A549 (cell line): ENCODE results near the gene TRMT2A. TPM values are rescaled to one million over a fixed set of nuclear protein-coding genes. Genes with fewer than 3 reads are reported as not detected.

ENCODE experiments used
- ATAC-seq, 2 experiments: fragments of 200-7000 bp in 1 of 2; fragments of >200 bp in 1 of 2; cut with Nextera tagmentation in 1 of 2; cut with Tn5 transposase in 1 of 2; 3 replicates each; pipeline versions ENCODE4 v1.8.0 to v1.9.1; 2018 to 2020; ENCODE audit warnings: mild to moderate bottlenecking in 1 of 2, moderate library complexity in 1 of 2
- CTCF ChIA-PET: fragments of 300-600 bp; sonication (Branson Sonifier 250); formaldehyde crosslinking; extraction: SDS; loops from one replicate; lab custom pipeline; 2021; ENCODE audit warnings: antibody characterized with exemption, inconsistent platforms; lab: Yijun Ruan, JAX
- POLR2A ChIA-PET: fragments of 350-600 bp; formaldehyde crosslinking; extraction: SDS; loops from one replicate; lab custom pipeline; 2021; ENCODE audit warnings: antibody characterized with exemption, inconsistent platforms; lab: Yijun Ruan, JAX
- DNase-seq, 2 experiments: peaks; one replicate each; pipeline versions ENCODE4 v3.0.0 to v3.0.0-alpha.2; 2011 to 2016; ENCODE audit warnings: low read depth in 1 of 2, low spot score in 1 of 2
- FAIRE-seq: peaks from 2 replicates; lab custom pipeline; 2011; peaks lifted over from hg19 to GRCh38; lab: Jason Lieb, UNC
- H3K27ac ChIP-seq, 2 experiments: fragments of >200 bp; sonication (Bioruptor Twin); formaldehyde crosslinking; 3 replicates each; pipeline ENCODE4 v1.5.1; 2016 to 2017
- H3K4me1 ChIP-seq: fragments of >200 bp; sonication (Bioruptor Twin); formaldehyde crosslinking; 3 replicates; pipeline ENCODE4 v1.6.1; 2016
- H3K4me2 ChIP-seq: fragments of >200 bp; sonication (Bioruptor Twin); formaldehyde crosslinking; 3 replicates; pipeline ENCODE4 v1.6.1; 2016
- H3K4me3 ChIP-seq: fragments of >200 bp; sonication (Bioruptor Twin); formaldehyde crosslinking; 3 replicates; pipeline ENCODE4 v1.5.1; 2016
- H3K9me3 ChIP-seq: fragments of >200 bp; sonication (Bioruptor Twin); formaldehyde crosslinking; 3 replicates; pipeline ENCODE4 v1.6.1; 2016
- BHLHE40 ChIP-seq: IDR thresholded peaks from 2 replicates; pipeline ENCODE4 v1.6.1; 2012; ENCODE audit warnings: low read depth, low read length, inconsistent platforms
- CBX8 ChIP-seq: fragments of 200-600 bp; sonication (generic); IDR thresholded peaks from 2 replicates; pipeline ENCODE4 v1.6.1; 2016
- CHD2 ChIP-seq: fragments of 150-350 bp; IDR thresholded peaks from 2 replicates; pipeline ENCODE4 v1.6.1; 2014; ENCODE audit warnings: low read length; ENCODE audit not compliant: partially characterized antibody
- CHD4 ChIP-seq: fragments of 200-600 bp; sonication (generic); IDR thresholded peaks from 2 replicates; pipeline ENCODE4 v1.6.1; 2016; ENCODE audit warnings: antibody characterized with exemption, mild to moderate bottlenecking, borderline replicate concordance
- CTCF ChIP-seq: fragments of >200 bp; sonication (Bioruptor Twin); formaldehyde crosslinking; IDR thresholded peaks from 3 replicates; pipeline ENCODE4 v1.5.1; 2016
- EHMT2 ChIP-seq: fragments of 200-600 bp; sonication (generic); IDR thresholded peaks from 2 replicates; pipeline ENCODE4 v1.6.1; 2016; ENCODE audit warnings: antibody characterized with exemption, low read depth, mild to moderate bottlenecking, moderate library complexity
- EP300 ChIP-seq, 2 experiments: fragments of >200 bp; sonication (Bioruptor Twin); formaldehyde crosslinking; IDR thresholded peaks; 2 replicates in 1 of 2; 3 replicates in 1 of 2; pipeline ENCODE4 v1.6.1; 2016 to 2017
- GATA3 ChIP-seq: IDR thresholded peaks from 2 replicates; pipeline ENCODE4 v1.6.1; 2012; ENCODE audit warnings: borderline replicate concordance
- HDAC2 ChIP-seq: fragments of 200-600 bp; sonication (generic); IDR thresholded peaks from 2 replicates; pipeline ENCODE4 v1.6.1; 2016
- HES2 ChIP-seq: fragments of >200 bp; sonication (Bioruptor Twin); formaldehyde crosslinking; IDR thresholded peaks from 2 replicates; pipeline ENCODE4 v1.6.1; 2016
- HOXB13 ChIP-seq: fragments of 250-450 bp; sonication (Bioruptor Pico); IDR thresholded peaks from 2 replicates; pipeline ENCODE4 v1.5.0; 2020; ENCODE audit warnings: low read depth, mild to moderate bottlenecking, moderate library complexity
- HOXB5 ChIP-seq: fragments of 250-450 bp; sonication (Bioruptor Pico); IDR thresholded peaks from 2 replicates; pipeline ENCODE4 v1.5.0; 2020; ENCODE audit warnings: mild to moderate bottlenecking, moderate library complexity
- JUN ChIP-seq, 2 experiments: fragments of >200 bp; sonication (Bioruptor Twin); formaldehyde crosslinking; IDR thresholded peaks; 2 replicates in 1 of 2; 3 replicates in 1 of 2; pipeline ENCODE4 v1.6.1; 2016 to 2017
- JUNB ChIP-seq: fragments of >200 bp; sonication (Bioruptor Twin); formaldehyde crosslinking; IDR thresholded peaks from 2 replicates; pipeline ENCODE4 v1.6.1; 2016
- KDM1A ChIP-seq: fragments of 200-600 bp; sonication (generic); IDR thresholded peaks from 2 replicates; pipeline ENCODE4 v1.6.1; 2016; ENCODE audit warnings: low read depth, mild to moderate bottlenecking
- MAFK ChIP-seq: fragments of 450-650 bp; IDR thresholded peaks from 2 replicates; pipeline ENCODE4 v1.6.1; 2014; ENCODE audit not compliant: partially characterized antibody
- MAX ChIP-seq: IDR thresholded peaks from 2 replicates; pipeline ENCODE4 v1.6.1; 2012
- MAZ ChIP-seq: fragments of 150-350 bp; IDR thresholded peaks from 2 replicates; pipeline ENCODE4 v1.6.1; 2014; ENCODE audit warnings: antibody characterized with exemption, low read depth, low read length, borderline replicate concordance
- NFE2L2 ChIP-seq: fragments of 150-350 bp; conservative IDR thresholded peaks from 2 replicates; pipeline ENCODE4 v1.6.1; 2014; ENCODE audit warnings: low read length
- POLR2A ChIP-seq: IDR thresholded peaks from 2 replicates; pipeline ENCODE4 v1.6.1; 2012; ENCODE audit warnings: mild to moderate bottlenecking, low read length
- POLR2AphosphoS2 ChIP-seq: conservative IDR thresholded peaks from 2 replicates; pipeline ENCODE4 v1.6.1; 2012; ENCODE audit warnings: low read length, improper control_type of control experiment, inconsistent platforms
- RARB ChIP-seq: fragments of 250-450 bp; sonication (Bioruptor Pico); IDR thresholded peaks from 2 replicates; pipeline ENCODE4 v1.8.0; 2021; ENCODE audit warnings: mild to moderate bottlenecking, moderate library complexity
- RCOR1 ChIP-seq: fragments of 150-350 bp; IDR thresholded peaks from 2 replicates; pipeline ENCODE4 v1.6.1; 2014; ENCODE audit warnings: antibody characterized with exemption, low read length, low read depth
- RFX5 ChIP-seq: fragments of 450-650 bp; IDR thresholded peaks from 2 replicates; pipeline ENCODE4 v1.7.1; 2014; ENCODE audit warnings: antibody characterized with exemption, mild to moderate bottlenecking, moderate library complexity
- SMC3 ChIP-seq: fragments of >200 bp; sonication (Bioruptor Twin); formaldehyde crosslinking; IDR thresholded peaks from 3 replicates; pipeline ENCODE4 v1.6.1; 2018; ENCODE audit warnings: inconsistent platforms
- SREBF2 ChIP-seq: fragments of 450-650 bp; IDR thresholded peaks from 2 replicates; pipeline ENCODE4 v1.6.1; 2014; ENCODE audit warnings: mild to moderate bottlenecking, moderate library complexity
- USF2 ChIP-seq: fragments of 450-650 bp; IDR thresholded peaks from 2 replicates; pipeline ENCODE4 v1.6.1; 2014; ENCODE audit warnings: antibody characterized with exemption
- ZNF302 ChIP-seq: fragments of 250-450 bp; sonication (Bioruptor Pico); IDR thresholded peaks from 2 replicates; pipeline ENCODE4 v1.9.0; 2021; ENCODE audit warnings: inconsistent platforms, mild to moderate bottlenecking, moderate library complexity
- WGBS: methylation state at CpG from one replicate; pipeline ENCODE4 v1.1.6; 2017; ENCODE audit errors: missing lambda C conversion rate; 5-methylcytosine and 5-hydroxymethylcytosine counted together
- polyA plus RNA-seq, 4 experiments: library from polyadenylated mRNA; depleted of rRNA in 3 of 4; stranded (reverse); fragments of >200 nt; fragmentation: RNase III in 1 of 4; extraction: RNeasy Plus Mini Kit Qiagen cat#74134 plus additional on column Dnase treatment in 1 of 4; gene quantifications; 2 replicates in 3 of 4; 3 replicates in 1 of 4; pipeline ENCODE4 v1.2.3, GENCODE V29; 2011 to 2017

The TRMT2A gene
- polyA plus RNA-seq, 2 of the 4 experiments (the other 2 are of a cell fraction) = 12.3 to 28.8 TPM

GRCh38 chr22:20145832-20146223 lies 28.8 kb upstream of the TRMT2A start:
- no peak overlapping the region for H3K4me3 ChIP-seq
- H3K4me1 ChIP-seq = no peaks in the 10 kb centered on the region
- CTCF ChIA-PET = no interaction called here
- POLR2A ChIA-PET = no interaction called here
- H3K4me2 ChIP-seq = no peak overlapping the region
- no peak for ATAC-seq
- WGBS = no CpG with 5 or more reads among the region's 21 CpGs
- no peak for TF ChIP-seq HES2
- no peak for TF ChIP-seq CHD2
- TF ChIP-seq MAFK = no peak
- TF ChIP-seq RCOR1 = no peak
- TF ChIP-seq POLR2A = no peak
- TF ChIP-seq RFX5 = no peak
- no peak for TF ChIP-seq ZNF302
- TF ChIP-seq NFE2L2 = no peak
- TF ChIP-seq MAZ = no peak
- no peak for TF ChIP-seq JUN (IDR thresholded peaks at IDR 0.05)
- no peak for TF ChIP-seq EHMT2
- no peak for TF ChIP-seq HOXB5 (CRISPR knock-in tag)
- no peak for TF ChIP-seq SREBF2
- no peak for TF ChIP-seq CBX8
- no peak for TF ChIP-seq BHLHE40
- no peaks in the 10 kb centered on the region for H3K9me3 ChIP-seq
- DNase-seq = no peak
- no peak for FAIRE-seq
- no peak overlapping the region for H3K27ac ChIP-seq

- FAIRE-seq (no peak), ATAC-seq (no peak)
- no peaks in the 10 kb centered on the region for H3K4me1 ChIP-seq
- no peak overlapping the region for H3K27ac ChIP-seq
- 87% methylated on average over 6 of the region's 22 CpGs for WGBS
- TF ChIP-seq HOXB13 (no peak), RARB (CRISPR knock-in tag) (no peak), CHD4 (no peak), GATA3 (no peak), CTCF (no peak), NFE2L2 (no peak), USF2 (no peak)
- TF ChIP-seq, all 56 proteins: peak for 0
- Histone ChIP-seq H3K4me3 (no peak overlapping the region), H3K9me3 (no peaks in the 10 kb centered on the region), H3K4me2 (no peak overlapping the region)
- DNase-seq = no peak
- CTCF ChIA-PET = no interaction called here
- POLR2A ChIA-PET = no interaction called here
Observed at GRCh38 chr22:20145206-20145831, 28.3 kb upstream of the TRMT2A start.

- no peak for ATAC-seq
- POLR2A ChIA-PET = no interaction called here
- WGBS = 83% methylated on average over 6 of the region's 19 CpGs
Observed at GRCh38 chr22:20143883-20144665, 27.0 kb upstream of the TRMT2A start.

More at GRCh38 chr22:20143883-20144665, 27.0 kb upstream of the TRMT2A start:
- no peak for TF ChIP-seq SMC3
- TF ChIP-seq HDAC2 = no peak
- no peak for TF ChIP-seq EHMT2
- TF ChIP-seq USF2 = no peak
- TF ChIP-seq EP300 (IDR thresholded peaks at IDR 0.05) = no peak
- no peak for TF ChIP-seq JUNB
- no peak for TF ChIP-seq CTCF
- TF ChIP-seq KDM1A = no peak
- no peak for TF ChIP-seq MAX
- no peak for TF ChIP-seq HOXB13
- TF ChIP-seq POLR2AphosphoS2 = no peak
- no peak for TF ChIP-seq CBX8
- Histone ChIP-seq H3K27ac (no peak overlapping the region), H3K4me1 (no peaks in the 10 kb centered on the region), H3K4me3 (no peak overlapping the region), H3K4me2 (no peak overlapping the region), H3K9me3 (no peaks in the 10 kb centered on the region)
- FAIRE-seq (no peak), DNase-seq (no peak)
- CTCF ChIA-PET = interaction anchor here (0.6 to 1.0 kb wide), 2 partner anchors 10 to 145 kb away, joined by 3 to 4 read pairs; no protein-coding TSS in a partner anchor
